NCI-H2227 (cell line): ENCODE measurements around the gene TMEM255A.

ENCODE experiments used
- DNase-seq: peaks from one replicate; lab custom pipeline; 2025; ENCODE audit not compliant: unreplicated experiment; lab: John Stamatoyannopoulos, UW

TMEM255A gene

GRCh38 chrX:120271218-120271617 lies 40.0 kb downstream of the TMEM255A start:
- DNase-seq, result no peak

GRCh38 chrX:120270567-120270966 lies 40.7 kb downstream of the TMEM255A start:
- DNase-seq, result no peak

GRCh38 chrX:120269373-120270035 lies 41.8 kb downstream of the TMEM255A start:
- no peak for DNase-seq

- DNase-seq, result no peak
Measured at GRCh38 chrX:120264341-120264740, 46.9 kb downstream of the TMEM255A start.

- no peak for DNase-seq
Measured at GRCh38 chrX:120262859-120263708, 48.2 kb downstream of the TMEM255A start.

GRCh38 chrX:120260369-120260768 lies 50.9 kb downstream of the TMEM255A start:
- no peak for DNase-seq

- no peak for DNase-seq
Measured at GRCh38 chrX:120253784-120254183, 57.5 kb downstream of the TMEM255A start.

- peak; percentile 33 for DNase-seq
Measured at GRCh38 chrX:120251471-120252011, 59.7 kb downstream of the TMEM255A start.

GRCh38 chrX:120250522-120251271 lies 60.6 kb downstream of the TMEM255A start, which contains the start of gene ZBTB33:
Gene ZBTB33 (plus strand): TSS chrX:120250812. CDS start chrX:120253416, 2,604 bp downstream.
- DNase-seq, result peak; percentile 99

- peak; percentile 91 for DNase-seq
Measured at GRCh38 chrX:120244735-120245498, 66.3 kb downstream of the TMEM255A start.

- DNase-seq, result no peak
Measured at GRCh38 chrX:120244395-120244734, 66.9 kb downstream of the TMEM255A start.

GRCh38 chrX:120242813-120243212 lies 68.4 kb downstream of the TMEM255A start:
- no peak for DNase-seq

GRCh38 chrX:120238933-120239332 lies 72.3 kb downstream of the TMEM255A start:
- DNase-seq, result no peak

- no peak for DNase-seq
Measured at GRCh38 chrX:120236687-120237479, 74.4 kb downstream of the TMEM255A start.

GRCh38 chrX:120235284-120235683 lies 76.0 kb downstream of the TMEM255A start:
- no peak for DNase-seq

- DNase-seq, result no peak
Measured at GRCh38 chrX:120228187-120228908, 82.9 kb downstream of the TMEM255A start.

GRCh38 chrX:120224388-120224787 lies 86.9 kb downstream of the TMEM255A start:
- DNase-seq, result no peak

- no peak for DNase-seq
Measured at GRCh38 chrX:120223374-120223773, 87.9 kb downstream of the TMEM255A start.
